Neural cell (in vitro differentiated cells): ENCODE data around the gene SELENOI. TPM values are rescaled to one million over a fixed set of nuclear protein-coding genes. Genes with fewer than 3 reads are reported as not detected.

Source experiments
- H2AFZ ChIP-seq: fragments of 200-600, 300-800 bp; sonication (generic), shearing (Covaris generic); 2 replicates; pipeline ENCODE4 v1.6.0; 2014; ENCODE audit warnings: low read depth, mild to moderate bottlenecking, antibody characterized with exemption, low read length, moderate library complexity
- H3F3A ChIP-seq: fragments of 200-600 bp; shearing (Covaris generic); 2 replicates; pipeline ENCODE4 v1.6.1; 2016; ENCODE audit warnings: mild to moderate bottlenecking, moderate library complexity, mixed read lengths, antibody characterized with exemption, low read length; ENCODE audit not compliant: insufficient read depth, poor library complexity, severe bottlenecking
- H3K27ac ChIP-seq: fragments of 200-600, 300-800 bp; sonication (generic), shearing (Covaris generic); 2 replicates; pipeline ENCODE4 v1.5.1; 2014; ENCODE audit warnings: mild to moderate bottlenecking, low read length, moderate library complexity
- H3K27me3 ChIP-seq: fragments of 300-800, 200-600 bp; sonication (generic), shearing (Covaris generic); 2 replicates; pipeline ENCODE4 v1.6.0; 2014; ENCODE audit warnings: mild to moderate bottlenecking, low read depth, low read length, moderate library complexity; ENCODE audit not compliant: insufficient read depth
- H3K36me3 ChIP-seq: fragments of 300-800, 200-600 bp; sonication (generic), shearing (Covaris generic); 2 replicates; pipeline ENCODE4 v1.5.1; 2014; ENCODE audit warnings: mild to moderate bottlenecking, antibody characterized with exemption, low read length, moderate library complexity; ENCODE audit not compliant: insufficient read depth
- H3K4me2 ChIP-seq: fragments of 300-800, 200-600 bp; sonication (generic), shearing (Covaris generic); 2 replicates; pipeline ENCODE4 v1.6.0; 2014; ENCODE audit warnings: mild to moderate bottlenecking, low read length
- H3K4me3 ChIP-seq: fragments of 300-800, 200-600 bp; sonication (generic), shearing (Covaris generic); 2 replicates; pipeline ENCODE4 v1.5.1; 2014; ENCODE audit warnings: mild to moderate bottlenecking, low read length, moderate library complexity
- H3K79me2 ChIP-seq: fragments of 200-600 bp; shearing (Covaris generic); replicated peaks from 2 replicates; pipeline ENCODE4 v1.6.0; 2014; ENCODE audit warnings: mild to moderate bottlenecking, low read length, moderate library complexity; ENCODE audit not compliant: insufficient read depth
- H3K9ac ChIP-seq: fragments of 300-800, 200-600 bp; sonication (generic), shearing (Covaris generic); 2 replicates; pipeline ENCODE4 v1.6.1; 2016; ENCODE audit warnings: mild to moderate bottlenecking, low read length, mixed read lengths
- H3K9me2 ChIP-seq: fragments of 200-600 bp; shearing (Covaris generic); 2 replicates; pipeline ENCODE4 v1.6.1; 2016; ENCODE audit warnings: mild to moderate bottlenecking, low read length, mixed read lengths; ENCODE audit not compliant: insufficient read depth
- H3K9me3 ChIP-seq: fragments of 200-600, 300-800 bp; sonication (generic), shearing (Covaris generic); 2 replicates; pipeline ENCODE4 v1.6.1; 2016; ENCODE audit warnings: mild to moderate bottlenecking, mixed run types, low read length, moderate library complexity, mixed read lengths
- H4K20me1 ChIP-seq: fragments of 200-600 bp; shearing (Covaris generic); 2 replicates; pipeline ENCODE4 v1.6.1; 2016; ENCODE audit warnings: mild to moderate bottlenecking, mixed run types; ENCODE audit not compliant: insufficient read depth
- EP300 ChIP-seq: fragments of 450-650 bp; conservative IDR thresholded peaks from 2 replicates; pipeline ENCODE4 v1.6.1; 2014; ENCODE audit warnings: antibody characterized with exemption, mild to moderate bottlenecking, moderate library complexity; ENCODE audit not compliant: poor library complexity, severe bottlenecking
- EZH2 ChIP-seq: fragments of 200-600, 300-800 bp; shearing (Covaris generic), sonication (generic); IDR thresholded peaks from 2 replicates; pipeline ENCODE4 v1.6.1; 2014; ENCODE audit warnings: antibody characterized with exemption, low read length, borderline replicate concordance, mild to moderate bottlenecking; ENCODE audit not compliant: insufficient read depth, poor library complexity, severe bottlenecking
- MXI1 ChIP-seq: fragments of 450-650 bp; conservative IDR thresholded peaks from 2 replicates; pipeline ENCODE4 v1.6.1; 2014; ENCODE audit warnings: antibody characterized with exemption, mild to moderate bottlenecking; ENCODE audit not compliant: poor library complexity, severe bottlenecking
- POLR2AphosphoS5 ChIP-seq: IDR thresholded peaks from 2 replicates; pipeline ENCODE4 v1.6.1; 2012
- RAD21 ChIP-seq: fragments of 450-650 bp; conservative IDR thresholded peaks from 2 replicates; pipeline ENCODE4 v1.6.1; 2014; ENCODE audit warnings: antibody characterized with exemption, mild to moderate bottlenecking, moderate library complexity
- SMC3 ChIP-seq: fragments of 450-650 bp; conservative IDR thresholded peaks from 2 replicates; pipeline ENCODE4 v1.6.1; 2014; ENCODE audit warnings: antibody characterized with exemption, mild to moderate bottlenecking, moderate library complexity; ENCODE audit not compliant: poor library complexity
- TAF1 ChIP-seq: IDR thresholded peaks from 2 replicates; pipeline ENCODE4 v1.6.1; 2012; ENCODE audit warnings: low read depth
- polyA plus RNA-seq: library from polyadenylated mRNA; depleted of rRNA; stranded (reverse); fragments of >200 nt; gene quantifications from 2 replicates; pipeline ENCODE4 v1.2.3, GENCODE V29; 2014
- TF ChIP-seq, protein P1 (sequence below): fragments of 450-650 bp; IDR thresholded peaks from 2 replicates; pipeline ENCODE4 v1.5.1; 2014; ENCODE audit warnings: antibody characterized with exemption, mild to moderate bottlenecking, moderate library complexity; ENCODE audit not compliant: poor library complexity, severe bottlenecking
- TF ChIP-seq, protein P2 (sequence below): IDR thresholded peaks from 2 replicates; pipeline ENCODE4 v1.6.1; 2012; ENCODE audit warnings: borderline replicate concordance

The SELENOI gene
- polyA plus RNA-seq, 1 donor from 2014 or later: 25.2 TPM

DNA sequence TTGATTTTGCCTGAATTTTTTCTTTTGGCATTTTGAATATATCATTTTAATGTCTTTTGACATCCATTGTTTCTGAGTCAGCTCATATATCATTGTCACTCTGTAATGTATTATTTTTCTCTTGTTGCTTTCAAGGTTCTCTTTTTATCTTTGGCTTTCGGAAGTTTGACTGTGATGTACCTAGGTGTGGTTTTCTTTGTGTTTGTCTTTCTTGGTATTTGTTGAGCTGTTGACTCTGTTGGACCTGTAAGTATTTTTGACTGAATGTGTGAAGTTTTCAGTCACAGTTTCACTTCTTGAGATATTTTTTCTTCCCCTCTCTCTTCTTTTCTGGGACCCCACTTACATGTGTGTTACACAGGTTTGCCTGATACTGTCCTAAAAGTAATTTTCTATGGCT is 30.9 kb downstream of the SELENOI start:
- no peak overlapping the region for H3K4me3 ChIP-seq
- TF ChIP-seq EZH2: no peak

DNA sequence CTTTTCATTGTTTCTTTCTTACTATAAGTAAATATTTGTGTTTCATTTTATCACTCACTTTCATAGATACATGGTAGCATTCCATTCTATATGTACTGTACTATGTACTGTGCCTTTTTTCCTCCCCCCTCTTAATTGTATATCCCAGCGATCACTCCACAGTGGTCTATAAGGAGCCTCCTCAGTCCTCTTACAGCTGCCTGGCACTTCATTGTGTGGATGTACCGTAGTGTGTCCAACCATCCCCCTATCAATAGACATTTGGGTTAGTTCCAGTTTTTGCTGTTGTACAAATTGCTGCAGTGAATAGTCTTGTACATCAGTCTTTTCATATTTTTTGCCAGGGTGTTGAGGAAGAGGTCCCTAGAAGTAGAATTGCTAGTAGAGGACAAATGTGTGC is 34.3 kb downstream of the SELENOI start:
- no peaks in the 10 kb centered on the region for H3F3A ChIP-seq
- no peak overlapping the region for H3K27ac ChIP-seq
- H3K9me3 ChIP-seq: no peaks in the 10 kb centered on the region
- H2AFZ ChIP-seq: no peak overlapping the region
- H3K36me3 ChIP-seq: no peaks in the 10 kb centered on the region
- no peaks in the 10 kb centered on the region for H3K79me2 ChIP-seq
- no peaks in the 10 kb centered on the region for H3K27me3 ChIP-seq
- no peaks in the 10 kb centered on the region for H3K9me2 ChIP-seq
- no peak overlapping the region for H3K9ac ChIP-seq
- TF ChIP-seq SMC3: no peak
- no peak for TF ChIP-seq POLR2AphosphoS5
- TF ChIP-seq, protein P1, sequence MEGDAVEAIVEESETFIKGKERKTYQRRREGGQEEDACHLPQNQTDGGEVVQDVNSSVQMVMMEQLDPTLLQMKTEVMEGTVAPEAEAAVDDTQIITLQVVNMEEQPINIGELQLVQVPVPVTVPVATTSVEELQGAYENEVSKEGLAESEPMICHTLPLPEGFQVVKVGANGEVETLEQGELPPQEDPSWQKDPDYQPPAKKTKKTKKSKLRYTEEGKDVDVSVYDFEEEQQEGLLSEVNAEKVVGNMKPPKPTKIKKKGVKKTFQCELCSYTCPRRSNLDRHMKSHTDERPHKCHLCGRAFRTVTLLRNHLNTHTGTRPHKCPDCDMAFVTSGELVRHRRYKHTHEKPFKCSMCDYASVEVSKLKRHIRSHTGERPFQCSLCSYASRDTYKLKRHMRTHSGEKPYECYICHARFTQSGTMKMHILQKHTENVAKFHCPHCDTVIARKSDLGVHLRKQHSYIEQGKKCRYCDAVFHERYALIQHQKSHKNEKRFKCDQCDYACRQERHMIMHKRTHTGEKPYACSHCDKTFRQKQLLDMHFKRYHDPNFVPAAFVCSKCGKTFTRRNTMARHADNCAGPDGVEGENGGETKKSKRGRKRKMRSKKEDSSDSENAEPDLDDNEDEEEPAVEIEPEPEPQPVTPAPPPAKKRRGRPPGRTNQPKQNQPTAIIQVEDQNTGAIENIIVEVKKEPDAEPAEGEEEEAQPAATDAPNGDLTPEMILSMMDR: no peak
- TF ChIP-seq, protein P2, sequence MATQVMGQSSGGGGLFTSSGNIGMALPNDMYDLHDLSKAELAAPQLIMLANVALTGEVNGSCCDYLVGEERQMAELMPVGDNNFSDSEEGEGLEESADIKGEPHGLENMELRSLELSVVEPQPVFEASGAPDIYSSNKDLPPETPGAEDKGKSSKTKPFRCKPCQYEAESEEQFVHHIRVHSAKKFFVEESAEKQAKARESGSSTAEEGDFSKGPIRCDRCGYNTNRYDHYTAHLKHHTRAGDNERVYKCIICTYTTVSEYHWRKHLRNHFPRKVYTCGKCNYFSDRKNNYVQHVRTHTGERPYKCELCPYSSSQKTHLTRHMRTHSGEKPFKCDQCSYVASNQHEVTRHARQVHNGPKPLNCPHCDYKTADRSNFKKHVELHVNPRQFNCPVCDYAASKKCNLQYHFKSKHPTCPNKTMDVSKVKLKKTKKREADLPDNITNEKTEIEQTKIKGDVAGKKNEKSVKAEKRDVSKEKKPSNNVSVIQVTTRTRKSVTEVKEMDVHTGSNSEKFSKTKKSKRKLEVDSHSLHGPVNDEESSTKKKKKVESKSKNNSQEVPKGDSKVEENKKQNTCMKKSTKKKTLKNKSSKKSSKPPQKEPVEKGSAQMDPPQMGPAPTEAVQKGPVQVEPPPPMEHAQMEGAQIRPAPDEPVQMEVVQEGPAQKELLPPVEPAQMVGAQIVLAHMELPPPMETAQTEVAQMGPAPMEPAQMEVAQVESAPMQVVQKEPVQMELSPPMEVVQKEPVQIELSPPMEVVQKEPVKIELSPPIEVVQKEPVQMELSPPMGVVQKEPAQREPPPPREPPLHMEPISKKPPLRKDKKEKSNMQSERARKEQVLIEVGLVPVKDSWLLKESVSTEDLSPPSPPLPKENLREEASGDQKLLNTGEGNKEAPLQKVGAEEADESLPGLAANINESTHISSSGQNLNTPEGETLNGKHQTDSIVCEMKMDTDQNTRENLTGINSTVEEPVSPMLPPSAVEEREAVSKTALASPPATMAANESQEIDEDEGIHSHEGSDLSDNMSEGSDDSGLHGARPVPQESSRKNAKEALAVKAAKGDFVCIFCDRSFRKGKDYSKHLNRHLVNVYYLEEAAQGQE: no peak
- TF ChIP-seq TAF1: no peak
- no peak for TF ChIP-seq MXI1
- no peak for TF ChIP-seq EZH2
- TF ChIP-seq EP300: no peak
- no peak for TF ChIP-seq RAD21
- no peak overlapping the region for H3K4me2 ChIP-seq
- no peaks in the 10 kb centered on the region for H4K20me1 ChIP-seq
- H3K4me3 ChIP-seq: no peak overlapping the region

More for the DNA sequence above, 30.9 kb downstream of the SELENOI start:
- no peaks in the 10 kb centered on the region for H3K36me3 ChIP-seq
- no peaks in the 10 kb centered on the region for H3K79me2 ChIP-seq
- no peaks in the 10 kb centered on the region for H3K27me3 ChIP-seq
- no peaks in the 10 kb centered on the region for H4K20me1 ChIP-seq
- no peaks in the 10 kb centered on the region for H3K9me3 ChIP-seq
- no peaks in the 10 kb centered on the region for H3K9me2 ChIP-seq
- no peak overlapping the region for H3K27ac ChIP-seq
- no peak overlapping the region for H3K9ac ChIP-seq
- H2AFZ ChIP-seq: no peak overlapping the region
- no peaks in the 10 kb centered on the region for H3F3A ChIP-seq
- H3K4me2 ChIP-seq: no peak overlapping the region

DNA sequence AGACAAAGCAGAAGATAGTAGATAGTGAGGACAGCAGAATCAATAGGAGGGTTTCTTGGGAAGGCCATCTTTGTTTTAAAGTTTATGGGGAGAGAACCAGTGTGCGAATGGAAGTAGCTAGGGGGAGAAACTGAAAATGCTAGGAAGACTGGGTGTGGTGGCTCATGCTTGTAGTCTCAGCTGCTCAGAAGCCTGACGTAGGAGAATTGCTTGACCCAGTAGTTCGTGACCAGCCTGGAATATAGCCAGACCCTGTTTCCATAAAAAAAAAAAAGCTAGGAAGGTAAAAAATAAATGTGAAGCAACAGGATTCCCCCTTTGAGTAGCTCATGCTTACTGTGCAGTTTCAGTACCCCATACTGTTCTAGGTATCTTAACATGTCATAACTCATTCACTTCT is 36.6 kb downstream of the SELENOI start:
- no peaks in the 10 kb centered on the region for H3K9me2 ChIP-seq
- no peak overlapping the region for H2AFZ ChIP-seq
- H3K36me3 ChIP-seq: no peaks in the 10 kb centered on the region
- H3K79me2 ChIP-seq: no peaks in the 10 kb centered on the region
- H3K9me3 ChIP-seq: no peaks in the 10 kb centered on the region
- no peaks in the 10 kb centered on the region for H3F3A ChIP-seq
- no peak overlapping the region for H3K27ac ChIP-seq
- H3K9ac ChIP-seq: no peak overlapping the region
- H3K27me3 ChIP-seq: no peaks in the 10 kb centered on the region
- no peak for TF ChIP-seq TAF1
- no peak for TF ChIP-seq MXI1
- TF ChIP-seq SMC3: no peak
- TF ChIP-seq POLR2AphosphoS5: no peak
- no peak for TF ChIP-seq RAD21
- TF ChIP-seq, protein P2: no peak
- TF ChIP-seq EP300: no peak
- TF ChIP-seq, protein P1: no peak
- TF ChIP-seq EZH2: no peak
- H3K4me3 ChIP-seq: no peak overlapping the region
- no peak overlapping the region for H3K4me2 ChIP-seq
- no peaks in the 10 kb centered on the region for H4K20me1 ChIP-seq
